ENCODE results near the gene IPP.

DNA sequence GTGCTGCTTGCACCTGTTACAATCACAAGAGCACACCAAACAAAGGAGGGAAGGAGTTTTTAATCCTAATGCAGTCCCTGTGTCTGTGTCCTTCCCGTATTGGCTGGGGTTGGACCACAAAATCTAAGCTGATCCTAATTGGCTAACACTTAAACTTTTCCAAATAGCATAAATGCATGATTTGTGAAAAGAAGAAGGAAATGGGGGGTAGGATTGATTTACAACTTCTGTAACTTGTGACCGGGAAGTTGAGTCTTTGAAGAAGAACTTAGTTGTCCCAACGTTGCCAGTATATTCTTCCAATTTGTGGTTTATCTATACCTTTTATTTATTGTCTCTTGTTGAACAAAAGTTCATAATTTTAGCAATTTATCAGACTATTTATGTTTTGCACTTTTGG is 11.8 kb upstream of the IPP start:
- TF ChIP-seq, protein P1, sequence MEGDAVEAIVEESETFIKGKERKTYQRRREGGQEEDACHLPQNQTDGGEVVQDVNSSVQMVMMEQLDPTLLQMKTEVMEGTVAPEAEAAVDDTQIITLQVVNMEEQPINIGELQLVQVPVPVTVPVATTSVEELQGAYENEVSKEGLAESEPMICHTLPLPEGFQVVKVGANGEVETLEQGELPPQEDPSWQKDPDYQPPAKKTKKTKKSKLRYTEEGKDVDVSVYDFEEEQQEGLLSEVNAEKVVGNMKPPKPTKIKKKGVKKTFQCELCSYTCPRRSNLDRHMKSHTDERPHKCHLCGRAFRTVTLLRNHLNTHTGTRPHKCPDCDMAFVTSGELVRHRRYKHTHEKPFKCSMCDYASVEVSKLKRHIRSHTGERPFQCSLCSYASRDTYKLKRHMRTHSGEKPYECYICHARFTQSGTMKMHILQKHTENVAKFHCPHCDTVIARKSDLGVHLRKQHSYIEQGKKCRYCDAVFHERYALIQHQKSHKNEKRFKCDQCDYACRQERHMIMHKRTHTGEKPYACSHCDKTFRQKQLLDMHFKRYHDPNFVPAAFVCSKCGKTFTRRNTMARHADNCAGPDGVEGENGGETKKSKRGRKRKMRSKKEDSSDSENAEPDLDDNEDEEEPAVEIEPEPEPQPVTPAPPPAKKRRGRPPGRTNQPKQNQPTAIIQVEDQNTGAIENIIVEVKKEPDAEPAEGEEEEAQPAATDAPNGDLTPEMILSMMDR (IDR thresholded peaks at IDR 0.05 in 4 of 5, conservative IDR thresholded peaks at IDR 0.05 in 1 of 5) = no peak
- no peak for TF ChIP-seq POLR2A (IDR thresholded peaks at IDR 0.05)

Measured in gastrocnemius medialis (tissue), 4 donors.